Measurements from ENCODE around the gene TCP1.

Gene TCP1

DNA sequence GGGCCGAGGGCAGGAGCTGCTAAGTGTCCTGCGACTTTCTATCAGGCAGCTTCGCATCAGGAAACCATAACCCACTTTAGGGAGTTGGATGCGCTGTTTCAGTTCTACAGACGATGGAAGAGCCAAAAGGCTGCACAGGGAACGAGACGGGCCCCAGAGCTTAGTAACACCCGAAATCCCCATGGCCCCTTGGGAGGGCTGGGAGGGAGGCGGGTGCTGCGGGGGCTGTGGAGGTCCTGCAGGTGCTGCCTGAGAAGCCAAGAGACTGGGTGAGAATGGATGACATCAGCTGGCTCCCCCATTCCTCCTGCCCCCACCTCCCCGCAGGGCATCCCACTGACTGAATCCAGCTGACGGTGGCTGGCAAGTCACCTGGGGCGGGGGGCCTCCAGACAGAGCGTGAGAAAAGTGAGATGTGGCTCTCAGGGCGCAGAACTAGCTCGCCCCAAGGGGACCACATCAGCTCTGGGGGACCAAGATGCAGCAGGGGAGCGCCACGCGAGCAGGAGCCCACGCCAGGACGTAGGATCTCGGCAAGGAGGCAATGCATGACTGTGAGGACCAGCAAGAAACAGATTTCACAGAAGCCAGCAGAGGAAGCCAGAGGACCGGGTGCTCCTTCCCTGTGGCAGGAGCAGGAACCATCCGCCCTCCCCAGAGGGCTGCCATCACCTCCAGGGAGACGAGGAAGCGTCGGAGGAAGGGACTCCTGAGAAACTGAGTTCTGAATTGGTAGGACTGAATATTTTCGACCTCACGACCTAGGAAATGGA lies 47.5 kb upstream of the TCP1 start:
- H3K9ac ChIP-seq (ENCODE audit: low read length), result no peak overlapping the region
- no peaks in the 10 kb centered on the region for H3K79me2 ChIP-seq (ENCODE audit: low read length)
- H3K27me3 ChIP-seq (ENCODE audit: low read depth, low read length), result no peaks in the 10 kb centered on the region
- no peaks in the 10 kb centered on the region for H4K20me1 ChIP-seq (ENCODE audit: insufficient read depth, low read length)
- no peak overlapping the region for H2AFZ ChIP-seq (ENCODE audit: low read depth, low read length)
- H3K36me3 ChIP-seq (replicated peaks; ENCODE audit: low read depth, low read length), result no peaks in the 10 kb centered on the region
- no peaks in the 10 kb centered on the region for H3K9me3 ChIP-seq (ENCODE audit: insufficient read depth, low read length)
- no peak for TF ChIP-seq EZH2phosphoT487 (IDR thresholded peaks at IDR 0.05; ENCODE audit: low read depth)
- TF ChIP-seq, protein P1, sequence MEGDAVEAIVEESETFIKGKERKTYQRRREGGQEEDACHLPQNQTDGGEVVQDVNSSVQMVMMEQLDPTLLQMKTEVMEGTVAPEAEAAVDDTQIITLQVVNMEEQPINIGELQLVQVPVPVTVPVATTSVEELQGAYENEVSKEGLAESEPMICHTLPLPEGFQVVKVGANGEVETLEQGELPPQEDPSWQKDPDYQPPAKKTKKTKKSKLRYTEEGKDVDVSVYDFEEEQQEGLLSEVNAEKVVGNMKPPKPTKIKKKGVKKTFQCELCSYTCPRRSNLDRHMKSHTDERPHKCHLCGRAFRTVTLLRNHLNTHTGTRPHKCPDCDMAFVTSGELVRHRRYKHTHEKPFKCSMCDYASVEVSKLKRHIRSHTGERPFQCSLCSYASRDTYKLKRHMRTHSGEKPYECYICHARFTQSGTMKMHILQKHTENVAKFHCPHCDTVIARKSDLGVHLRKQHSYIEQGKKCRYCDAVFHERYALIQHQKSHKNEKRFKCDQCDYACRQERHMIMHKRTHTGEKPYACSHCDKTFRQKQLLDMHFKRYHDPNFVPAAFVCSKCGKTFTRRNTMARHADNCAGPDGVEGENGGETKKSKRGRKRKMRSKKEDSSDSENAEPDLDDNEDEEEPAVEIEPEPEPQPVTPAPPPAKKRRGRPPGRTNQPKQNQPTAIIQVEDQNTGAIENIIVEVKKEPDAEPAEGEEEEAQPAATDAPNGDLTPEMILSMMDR (IDR thresholded peaks at IDR 0.05; ENCODE audit: low read depth, low read length), result no peak
- H3K4me3 ChIP-seq (ENCODE audit: low read length), result no peak overlapping the region
- no peak overlapping the region for H3K27ac ChIP-seq (ENCODE audit: low read length)
- H3K4me1 ChIP-seq (ENCODE audit: low read length), result no peaks in the 10 kb centered on the region
- H3K4me2 ChIP-seq (ENCODE audit: low read length), result no peak overlapping the region

DNA sequence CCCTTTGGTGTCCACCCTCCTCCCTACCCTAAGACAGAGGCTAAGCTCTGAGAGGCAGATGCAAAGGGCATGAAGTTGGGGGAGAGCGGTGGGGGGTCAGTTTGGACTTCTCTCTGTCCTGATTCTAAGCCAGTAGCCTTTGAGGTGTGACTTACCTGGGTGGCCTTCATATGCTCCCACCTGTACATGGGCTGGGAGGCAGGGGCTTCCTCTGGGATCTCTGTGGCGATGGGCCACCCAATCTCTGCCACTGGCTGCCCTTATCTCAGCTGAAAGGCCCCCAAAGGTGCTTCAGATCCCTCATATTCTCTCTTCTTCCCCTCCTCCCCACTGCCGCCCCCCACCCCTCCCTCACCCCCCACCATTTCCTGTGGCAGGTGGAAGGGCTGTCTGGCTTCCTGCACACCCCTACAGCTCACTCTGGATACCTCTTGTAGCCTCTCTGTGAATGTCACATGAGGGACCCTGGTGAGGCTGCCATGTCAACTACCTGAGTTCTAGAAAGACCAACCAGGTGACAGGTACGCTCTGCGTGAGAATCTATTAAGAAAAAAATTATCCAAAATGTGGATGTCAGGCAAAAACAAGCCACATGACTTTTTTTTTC lies 44.7 kb upstream of the TCP1 start:
- H3K36me3 ChIP-seq (replicated peaks; ENCODE audit: low read depth, low read length), result no peaks in the 10 kb centered on the region

DNA sequence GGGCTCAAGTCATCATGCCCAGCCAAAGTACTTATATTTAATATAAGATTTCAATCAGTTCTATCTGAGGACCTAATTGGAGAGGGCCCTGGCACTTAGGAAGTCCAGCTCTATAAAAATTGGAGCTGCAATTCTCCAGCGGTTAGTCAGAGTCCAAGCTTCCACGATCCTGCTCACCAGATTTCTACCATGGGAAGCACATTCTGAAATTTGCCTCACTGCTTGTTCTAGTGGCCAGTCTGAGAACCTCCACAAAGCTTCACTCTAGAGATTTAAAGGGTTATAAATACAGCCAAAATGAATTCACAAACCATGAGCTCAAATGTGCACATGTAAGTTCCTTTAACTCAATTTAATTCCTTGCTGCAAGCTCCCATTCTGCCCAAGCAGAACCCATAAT lies 44.2 kb upstream of the TCP1 start:
- H3K27me3 ChIP-seq (ENCODE audit: low read depth, low read length), result no peaks in the 10 kb centered on the region
- H3K4me1 ChIP-seq (ENCODE audit: low read length), result no peaks in the 10 kb centered on the region
- no peaks in the 10 kb centered on the region for H3K9me3 ChIP-seq (ENCODE audit: insufficient read depth, low read length)
- no peak overlapping the region for H2AFZ ChIP-seq (ENCODE audit: low read depth, low read length)
- H3K79me2 ChIP-seq (ENCODE audit: low read length), result no peaks in the 10 kb centered on the region
- no peak overlapping the region for H3K4me3 ChIP-seq (ENCODE audit: low read length)
- no peaks in the 10 kb centered on the region for H3K36me3 ChIP-seq (replicated peaks; ENCODE audit: low read depth, low read length)
- no peak overlapping the region for H3K9ac ChIP-seq (ENCODE audit: low read length)
- no peak overlapping the region for H3K27ac ChIP-seq (ENCODE audit: low read length)
- H4K20me1 ChIP-seq (ENCODE audit: insufficient read depth, low read length), result no peaks in the 10 kb centered on the region
- TF ChIP-seq EZH2phosphoT487 (IDR thresholded peaks at IDR 0.05; ENCODE audit: low read depth), result no peak
- TF ChIP-seq, protein P1 (IDR thresholded peaks at IDR 0.05; ENCODE audit: low read depth, low read length), result no peak
- H3K4me2 ChIP-seq (ENCODE audit: low read length), result no peak overlapping the region

More for the DNA sequence above, 44.7 kb upstream of the TCP1 start:
- Histone ChIP-seq H4K20me1 (ENCODE audit: insufficient read depth, low read length) (no peaks in the 10 kb centered on the region), H3K4me1 (ENCODE audit: low read length) (no peaks in the 10 kb centered on the region), H3K4me3 (ENCODE audit: low read length) (no peak overlapping the region), H3K9me3 (ENCODE audit: insufficient read depth, low read length) (no peaks in the 10 kb centered on the region), H2AFZ (ENCODE audit: low read depth, low read length) (no peak overlapping the region), H3K79me2 (ENCODE audit: low read length) (no peaks in the 10 kb centered on the region), H3K27me3 (ENCODE audit: low read depth, low read length) (no peaks in the 10 kb centered on the region), H3K27ac (ENCODE audit: low read length) (no peak overlapping the region), H3K9ac (ENCODE audit: low read length) (no peak overlapping the region), H3K4me2 (ENCODE audit: low read length) (no peak overlapping the region)
- no peak for TF ChIP-seq EZH2phosphoT487 (IDR thresholded peaks at IDR 0.05; ENCODE audit: low read depth)
- TF ChIP-seq, protein P1 (IDR thresholded peaks at IDR 0.05; ENCODE audit: low read depth, low read length), result no peak

DNA sequence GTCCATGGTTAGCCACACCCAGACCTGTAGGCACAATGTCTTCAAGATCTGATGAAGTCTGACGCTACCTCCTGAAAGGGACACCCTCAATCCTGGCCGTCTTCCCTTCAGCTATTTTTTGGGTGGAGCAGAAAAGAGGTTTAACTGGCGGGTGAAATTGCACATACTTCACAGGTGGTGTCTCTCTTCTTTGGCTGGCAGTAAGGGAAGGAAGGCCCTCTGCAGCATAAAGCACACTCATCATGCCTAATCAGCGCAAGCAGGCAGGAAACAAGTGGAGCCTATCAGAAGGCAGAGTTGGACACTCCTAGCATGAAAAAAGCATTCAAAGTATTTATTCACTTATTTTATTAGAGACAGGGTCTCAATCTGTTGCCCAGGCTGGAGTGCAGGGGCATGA lies 43.5 kb upstream of the TCP1 start:
- Histone ChIP-seq H4K20me1 (ENCODE audit: insufficient read depth, low read length) (no peaks in the 10 kb centered on the region), H3K4me3 (ENCODE audit: low read length) (no peak overlapping the region), H3K9ac (ENCODE audit: low read length) (no peak overlapping the region), H2AFZ (ENCODE audit: low read depth, low read length) (no peak overlapping the region), H3K4me2 (ENCODE audit: low read length) (no peak overlapping the region), H3K4me1 (ENCODE audit: low read length) (no peaks in the 10 kb centered on the region), H3K79me2 (ENCODE audit: low read length) (no peaks in the 10 kb centered on the region), H3K27me3 (ENCODE audit: low read depth, low read length) (no peaks in the 10 kb centered on the region), H3K36me3 (replicated peaks; ENCODE audit: low read depth, low read length) (no peaks in the 10 kb centered on the region), H3K9me3 (ENCODE audit: insufficient read depth, low read length) (no peaks in the 10 kb centered on the region), H3K27ac (ENCODE audit: low read length) (no peak overlapping the region)
- TF ChIP-seq EZH2phosphoT487 (IDR thresholded peaks at IDR 0.05; ENCODE audit: low read depth), result no peak
- TF ChIP-seq, protein P1 (IDR thresholded peaks at IDR 0.05; ENCODE audit: low read depth, low read length), result no peak

All from OCI-LY3 (cell line).